DOHH2 (cell line): ENCODE data around the gene MRPS18A.

Experiments used
- EZH2phosphoT487 ChIP-seq: fragments of 200-600 bp; sonication (generic); IDR thresholded peaks from 2 replicates; pipeline ENCODE4 v1.6.1; 2017; ENCODE audit warnings: borderline replicate concordance, mild to moderate bottlenecking, antibody characterized with exemption, low read length, moderate library complexity, mixed read lengths
- TF ChIP-seq, protein P1 (sequence below): fragments of 200-600 bp; sonication (generic); IDR thresholded peaks from one replicate; pipeline ENCODE4 v1.5.1; 2014; ENCODE audit warnings: antibody characterized with exemption, mild to moderate bottlenecking, low read depth, low read length; ENCODE audit not compliant: poor library complexity, severe bottlenecking

DNA sequence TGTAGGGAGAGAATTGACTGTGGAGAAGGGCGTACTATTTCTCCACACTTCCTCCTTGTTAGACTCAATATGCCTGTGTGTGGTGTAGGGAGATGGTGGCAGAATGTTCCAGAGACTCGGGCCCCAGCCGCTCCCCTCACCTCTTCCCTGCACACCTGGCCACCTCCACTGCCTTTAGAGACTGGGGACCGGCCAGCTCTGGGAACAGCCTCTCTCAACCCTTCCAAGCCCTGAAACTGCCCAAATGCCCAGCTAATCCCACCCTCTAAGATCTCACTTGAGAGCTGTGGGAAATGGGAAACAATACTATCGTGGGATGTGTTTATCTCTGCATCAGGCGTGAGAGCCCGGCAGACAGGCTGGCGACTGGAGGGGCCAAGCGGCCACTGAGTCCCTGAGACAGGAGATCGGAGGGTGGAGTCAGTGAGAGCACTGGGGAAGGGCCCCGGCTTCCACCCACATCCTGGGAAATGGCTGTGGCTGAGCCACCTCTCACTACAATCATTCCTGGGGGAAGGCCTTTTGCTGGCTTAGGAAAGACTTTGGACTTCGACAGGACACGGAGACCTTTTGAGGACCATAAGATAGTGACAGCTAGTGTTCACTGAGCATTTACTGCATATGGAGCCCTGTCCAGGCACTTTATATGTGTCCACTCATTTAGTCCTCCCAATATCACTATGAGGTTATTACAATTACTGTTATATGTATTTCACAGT, 31.0 kb upstream of the MRPS18A start:
- TF ChIP-seq, protein P1, sequence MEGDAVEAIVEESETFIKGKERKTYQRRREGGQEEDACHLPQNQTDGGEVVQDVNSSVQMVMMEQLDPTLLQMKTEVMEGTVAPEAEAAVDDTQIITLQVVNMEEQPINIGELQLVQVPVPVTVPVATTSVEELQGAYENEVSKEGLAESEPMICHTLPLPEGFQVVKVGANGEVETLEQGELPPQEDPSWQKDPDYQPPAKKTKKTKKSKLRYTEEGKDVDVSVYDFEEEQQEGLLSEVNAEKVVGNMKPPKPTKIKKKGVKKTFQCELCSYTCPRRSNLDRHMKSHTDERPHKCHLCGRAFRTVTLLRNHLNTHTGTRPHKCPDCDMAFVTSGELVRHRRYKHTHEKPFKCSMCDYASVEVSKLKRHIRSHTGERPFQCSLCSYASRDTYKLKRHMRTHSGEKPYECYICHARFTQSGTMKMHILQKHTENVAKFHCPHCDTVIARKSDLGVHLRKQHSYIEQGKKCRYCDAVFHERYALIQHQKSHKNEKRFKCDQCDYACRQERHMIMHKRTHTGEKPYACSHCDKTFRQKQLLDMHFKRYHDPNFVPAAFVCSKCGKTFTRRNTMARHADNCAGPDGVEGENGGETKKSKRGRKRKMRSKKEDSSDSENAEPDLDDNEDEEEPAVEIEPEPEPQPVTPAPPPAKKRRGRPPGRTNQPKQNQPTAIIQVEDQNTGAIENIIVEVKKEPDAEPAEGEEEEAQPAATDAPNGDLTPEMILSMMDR, result no peak
- TF ChIP-seq EZH2phosphoT487, result no peak
